Body of pancreas (tissue), 4 donors: ENCODE results near the gene UBE3B.

Source experiments
- CTCF ChIP-seq, 7 experiments: fragments of 450-650 bp in 4 of 7; fragments of 200-600 bp in 3 of 7; sonication (generic) in 3 of 7; IDR thresholded peaks; one replicate each; pipeline ENCODE4 v1.5.1; 2016 to 2019; ENCODE audit warnings: antibody characterized with exemption in 7 of 7
- POLR2A ChIP-seq, 3 donors: fragments of 450-650 bp; IDR thresholded peaks; one replicate each; pipeline ENCODE4 v1.6.1; 2016; ENCODE audit warnings: antibody characterized with exemption in 3 of 3, mild to moderate bottlenecking in 2 of 3

GRCh38 chr12:109524466-109525278 lies 47.2 kb downstream of the UBE3B start:
- TF ChIP-seq CTCF (IDR thresholded peaks at IDR 0.05): no peak
- no peak for TF ChIP-seq POLR2A (IDR thresholded peaks at IDR 0.05)
